ENCODE measurements around the gene MCM8. TPM values are rescaled to one million over a fixed set of nuclear protein-coding genes. Genes with fewer than 3 reads are reported as not detected.

Gene MCM8
- total and polyA plus RNA-seq, 2 donors (not counting 1 experiment from before 2014, with no cell fraction given) = 4.4 to 13.8 TPM

GRCh38 chr20:6014957-6015356 is 64.5 kb downstream of the MCM8 start:
- no peak overlapping the region for H3K4me2 ChIP-seq (replicated peaks; ENCODE audit: low read depth, low read length, poor library complexity, severe bottlenecking)
- DNase-seq = no peak
- H3K4me3 ChIP-seq (ENCODE audit: control extremely low read depth in 1 of 5, extremely low read depth in 1 of 5, insufficient read depth in 1 of 5, low read depth in 2 of 5, low read length in 4 of 5) = no peak overlapping the region
- no peak overlapping the region for H3K9ac ChIP-seq (ENCODE audit: low read length)
- H3K4me1 ChIP-seq (ENCODE audit: control insufficient read depth in 2 of 2, insufficient read depth in 2 of 2, low read length in 2 of 2) = no peaks in the 10 kb centered on the region
- H3K36me3 ChIP-seq (replicated peaks in 1 of 2; ENCODE audit: control extremely low read depth in 1 of 2, control insufficient read depth in 1 of 2, extremely low read depth in 1 of 2, insufficient read depth in 2 of 2, low read length in 1 of 2) = peaks cover 19 to 39% of the 10 kb centered on the region in 2 experiments
- no peaks in the 10 kb centered on the region for H3K27me3 Mint-ChIP-seq
- TF ChIP-seq CTCF (IDR thresholded peaks at IDR 0.05) = no peak
- H4K20me1 ChIP-seq (ENCODE audit: control insufficient read depth, insufficient read depth, low read length, poor library complexity, severe bottlenecking) = peaks cover 17% of the 10 kb centered on the region
- no peaks in the 10 kb centered on the region for H3K9me3 ChIP-seq (ENCODE audit: control extremely low read depth in 1 of 3, control insufficient read depth in 2 of 3, insufficient read depth in 1 of 3, low read length in 2 of 3)
- H3K27me3 ChIP-seq (replicated peaks in 1 of 4; ENCODE audit: control extremely low read depth in 1 of 4, control insufficient read depth in 3 of 4, insufficient read depth in 4 of 4, low read length in 3 of 4) = no peaks in the 10 kb centered on the region
- H3K4me1 Mint-ChIP-seq = peaks cover under 1% of the 10 kb centered on the region
- no CpG with 5 or more reads among the region's 4 CpGs for WGBS (ENCODE audit: insufficient coverage)
- intact Hi-C loops (cut with micrococcal nuclease) = no loop called here
- ChIA-PET CTCF (no interaction called here), POLR2A (no interaction called here)
- no peak overlapping the region for H2AFZ ChIP-seq (ENCODE audit: insufficient read depth, low read depth, low read length, poor library complexity, severe bottlenecking)
- H3K4me3 Mint-ChIP-seq = no peak overlapping the region
- peaks cover 31% of the 10 kb centered on the region for H3K79me2 ChIP-seq (ENCODE audit: control insufficient read depth, insufficient read depth, low read length)
- no peaks in the 10 kb centered on the region for H3K9me3 Mint-ChIP-seq (ENCODE audit: insufficient read depth)
- no peak overlapping the region for H3K27ac ChIP-seq (ENCODE audit: low read length in 2 of 2)
- H3K27ac Mint-ChIP-seq = no peak overlapping the region
- ATAC-seq (ENCODE audit: low read depth) = no peak

GRCh38 chr20:6017467-6017866 is 67.0 kb downstream of the MCM8 start:
- ATAC-seq (ENCODE audit: low read depth) (no peak), DNase-seq (no peak)
- Histone ChIP-seq H3K79me2 (ENCODE audit: control insufficient read depth, insufficient read depth, low read length) (peaks cover 36% of the 10 kb centered on the region), H3K27me3 (replicated peaks in 1 of 4; ENCODE audit: control extremely low read depth in 1 of 4, control insufficient read depth in 3 of 4, insufficient read depth in 4 of 4, low read length in 3 of 4) (no peaks in the 10 kb centered on the region), H3K9me3 (ENCODE audit: control extremely low read depth in 1 of 3, control insufficient read depth in 2 of 3, insufficient read depth in 1 of 3, low read length in 2 of 3) (no peaks in the 10 kb centered on the region), H3K4me3 (ENCODE audit: control extremely low read depth in 1 of 5, extremely low read depth in 1 of 5, insufficient read depth in 1 of 5, low read depth in 2 of 5, low read length in 4 of 5) (no peak overlapping the region), H3K36me3 (replicated peaks in 1 of 2; ENCODE audit: control extremely low read depth in 1 of 2, control insufficient read depth in 1 of 2, extremely low read depth in 1 of 2, insufficient read depth in 2 of 2, low read length in 1 of 2) (peaks cover 18 to 19% of the 10 kb centered on the region in 2 experiments), H3K4me2 (replicated peaks; ENCODE audit: low read depth, low read length, poor library complexity, severe bottlenecking) (no peak overlapping the region), H2AFZ (ENCODE audit: insufficient read depth, low read depth, low read length, poor library complexity, severe bottlenecking) (no peak overlapping the region), H3K27ac (ENCODE audit: low read length in 2 of 2) (no peak overlapping the region), H3K9ac (ENCODE audit: low read length) (no peak overlapping the region), H4K20me1 (ENCODE audit: control insufficient read depth, insufficient read depth, low read length, poor library complexity, severe bottlenecking) (peaks cover 12% of the 10 kb centered on the region), H3K4me1 (ENCODE audit: control insufficient read depth in 2 of 2, insufficient read depth in 2 of 2, low read length in 2 of 2) (no peaks in the 10 kb centered on the region)
- ChIA-PET POLR2A (no interaction called here), CTCF (no interaction called here)
- intact Hi-C loops (cut with micrococcal nuclease) = no loop called here
- TF ChIP-seq CTCF (IDR thresholded peaks at IDR 0.05) = no peak
- no peak for TF ChIP-seq EZH2 (IDR thresholded peaks at IDR 0.05; ENCODE audit: borderline replicate concordance, insufficient read depth, low read depth, low read length, poor library complexity, severe bottlenecking)
- H3K27ac Mint-ChIP-seq = no peak overlapping the region
- no peaks in the 10 kb centered on the region for H3K9me3 Mint-ChIP-seq (ENCODE audit: insufficient read depth)
- no peak overlapping the region for H3K4me3 Mint-ChIP-seq
- no peaks in the 10 kb centered on the region for H3K4me1 Mint-ChIP-seq
- no peaks in the 10 kb centered on the region for H3K27me3 Mint-ChIP-seq
